ENCODE data around the gene ZNF382. TPM values are rescaled to one million over a fixed set of nuclear protein-coding genes. Genes with fewer than 3 reads are reported as not detected.
A peak's percentile ranks its signal among the peaks of the same experiment; 100 is the strongest.

Gene ZNF382
- total and polyA plus RNA-seq, 2 of the 4 experiments (the other 2 are of a cell fraction), result 0.80 to 4.5 TPM

- BruUV-seq (replicated peaks), result no TSS peak
- Histone ChIP-seq H2BK15ac (ENCODE audit: low read depth, low read length) (no peak overlapping the region), H2AK5ac (ENCODE audit: low read depth, low read length) (no peak overlapping the region), H3K27ac (ENCODE audit: insufficient read depth, low read length) (no peak overlapping the region), H3K4me1 (ENCODE audit: control insufficient read depth, insufficient read depth, low read length) (no peaks in the 10 kb centered on the region), H3K4me2 (ENCODE audit: low read depth, low read length) (peak overlapping the region; percentile 95), H3K9me3 (ENCODE audit: control insufficient read depth, insufficient read depth, low read length) (peaks cover 4% of the 10 kb centered on the region), H3K36me3 (ENCODE audit: control insufficient read depth, insufficient read depth, low read length) (peaks cover 6% of the 10 kb centered on the region; the same call in 1 of the 2 replicates), H3K18ac (ENCODE audit: low read depth, low read length) (no peak overlapping the region), H4K5ac (ENCODE audit: low read depth, low read length) (peak overlapping the region; percentile 25), H3K4ac (ENCODE audit: low read depth, low read length) (peak overlapping the region; percentile 28), H3K9ac (ENCODE audit: low read depth, low read length) (peak overlapping the region; percentile 79), H3K9me1 (ENCODE audit: insufficient read depth, low read length) (no peaks in the 10 kb centered on the region), H2BK20ac (ENCODE audit: low read depth, low read length) (no peak overlapping the region), H3K56ac (ENCODE audit: extremely low read depth, insufficient read depth, low read length) (no peak overlapping the region), H3K4me3 (ENCODE audit: insufficient read depth, low read depth, low read length) (peak overlapping the region; percentile 96), H3K79me1 (ENCODE audit: low read depth in 1 of 2, low read length in 2 of 2) (peaks cover 4 to 11% of the 10 kb centered on the region in 2 experiments; a peak in 3 of 4 replicates), H2AK9ac (replicated peaks; ENCODE audit: low read depth, low read length, poor library complexity) (no peak overlapping the region), H4K8ac (ENCODE audit: low read depth in 2 of 2, low read length in 2 of 2) (peak overlapping the region; percentile 49 to 65; a peak in 2 of 4 replicates), H2AFZ (replicated peaks; ENCODE audit: low read length, poor library complexity) (peak overlapping the region; percentile 99), H3K23ac (ENCODE audit: low read depth, low read length) (no peak overlapping the region), H4K91ac (ENCODE audit: insufficient read depth, low read depth, low read length) (no peak overlapping the region), H2BK120ac (ENCODE audit: low read depth, low read length) (no peak overlapping the region), H3K27me3 (ENCODE audit: control insufficient read depth, insufficient read depth, low read length) (no peaks in the 10 kb centered on the region), H2BK5ac (ENCODE audit: low read depth, low read length, poor library complexity, severe bottlenecking) (no peak overlapping the region), H4K20me1 (ENCODE audit: insufficient read depth, low read length) (no peaks in the 10 kb centered on the region), H3K14ac (replicated peaks; ENCODE audit: low read depth, low read length) (0 out of 2 replicates have a peak overlapping the region, but pooled peaks have one; percentile 38)
- DNase-seq (no peak), ATAC-seq (ENCODE audit: low read depth) (peak; percentile 2)
- in situ Hi-C loops (cut with MboI; ENCODE audit: low sequenced_read_pairs) (no loop called here), intact Hi-C loops (cut with micrococcal nuclease) (loop anchor here (2.0 kb wide), 1 partner anchor 33 kb away; the partner anchor contains the start of gene ZNF529), dilution Hi-C loops (cut with HindIII; ENCODE audit: low sequenced_read_pairs, unreplicated experiment) (no loop called here)
- POLR2A ChIA-PET (ENCODE audit: unreplicated experiment), result interaction anchor here (0.7 kb wide), 1 partner anchor 11 kb away, joined by 3 read pairs; no protein-coding TSS in a partner anchor
- TF ChIP-seq CHD1 (IDR thresholded peaks at IDR 0.05; ENCODE audit: low read depth, low read length) (no peak), MXI1 (IDR thresholded peaks at IDR 0.05; ENCODE audit: borderline replicate concordance, low read depth, low read length) (no peak), MAZ (IDR thresholded peaks at IDR 0.05; ENCODE audit: borderline replicate concordance, low read depth, low read length) (no peak)
- CTCF ChIA-PET, result interaction anchor here (0.7 kb wide), 1 partner anchor 391 kb away, joined by 4 read pairs; the partner anchor contains the start of gene ZNF146
- WGBS, 2 experiments (ENCODE audit: extremely low coverage in 2 of 2, insufficient read length in 1 of 2), result no CpG with 5 or more reads among the region's 1 CpG
Observed at GRCh38 chr19:36605877-36606478, 865 bp downstream of the ZNF382 start.

Measured in IMR-90 (cell line).